Iris pigment epithelial cell (primary cell): ENCODE measurements around the gene MYT1.
"Not testable (repeated sequence)": the region's sequence is repeated elsewhere in the genome, so short reads cannot be mapped to it uniquely, and the experiment has no call there.

Experiments
- DNase-seq: peaks from one replicate; pipeline ENCODE4 v3.0.0-alpha.2; 2011; ENCODE audit warnings: low read depth

MYT1 gene

GRCh38 chr20:64277571-64278316, 113.5 kb downstream of the MYT1 start:
- DNase-seq = no peak

- no peak for DNase-seq
Observed at GRCh38 chr20:64278317-64278681, 114.0 kb downstream of the MYT1 start.

DNA sequence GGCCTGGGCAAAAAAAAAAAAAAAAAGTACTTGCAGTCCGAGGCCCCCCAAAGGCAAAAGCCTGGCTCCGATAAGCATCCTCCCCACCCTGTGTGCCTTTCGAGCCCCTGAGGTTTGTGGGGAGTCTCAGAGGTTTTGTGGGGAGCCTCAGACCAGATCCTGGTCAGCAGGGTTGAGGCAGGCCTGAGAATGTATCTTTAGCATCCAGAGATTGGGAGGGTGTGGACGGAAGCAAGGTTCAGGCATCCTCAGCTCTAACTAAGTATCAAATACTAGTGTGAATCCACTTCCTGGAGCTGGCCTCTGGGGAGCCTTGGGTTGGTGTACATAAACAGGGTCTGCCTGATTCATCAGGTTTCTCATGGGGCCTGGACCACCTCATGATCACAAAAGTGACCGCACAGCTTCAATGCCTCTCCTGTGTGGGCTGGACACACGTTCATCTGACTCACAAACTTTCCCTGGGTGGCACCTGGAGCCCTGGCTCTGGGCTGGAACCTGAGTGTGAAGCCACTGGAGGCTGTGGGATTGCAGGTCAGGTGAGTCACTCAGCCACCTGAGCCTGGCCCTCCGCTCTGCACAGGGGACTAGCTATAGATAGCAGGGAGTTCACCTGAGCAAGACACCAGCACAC, 115.7 kb downstream of the MYT1 start:
- no peak for DNase-seq

- no peak for DNase-seq
Observed at GRCh38 chr20:64280460-64280843, 116.2 kb downstream of the MYT1 start.

DNA sequence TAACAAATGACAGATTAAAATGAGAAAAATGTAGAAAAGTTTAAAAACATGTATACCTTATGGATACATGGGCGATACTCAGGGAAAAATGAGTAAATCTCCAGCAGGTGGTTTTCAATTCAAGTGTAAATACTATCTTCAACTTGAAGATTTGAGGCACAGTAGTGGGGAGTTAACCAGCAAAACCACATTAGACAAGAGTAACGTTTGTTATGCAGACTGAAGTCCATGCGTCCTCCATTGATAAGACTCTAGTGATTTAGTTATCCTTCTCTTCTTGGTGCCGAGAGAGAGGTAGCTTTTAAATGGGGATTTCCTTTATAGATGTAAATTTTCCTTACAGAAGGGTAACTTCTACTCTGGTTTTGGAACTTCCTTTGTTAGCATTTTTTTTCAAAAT, 119.4 kb downstream of the MYT1 start:
- no peak for DNase-seq

DNA sequence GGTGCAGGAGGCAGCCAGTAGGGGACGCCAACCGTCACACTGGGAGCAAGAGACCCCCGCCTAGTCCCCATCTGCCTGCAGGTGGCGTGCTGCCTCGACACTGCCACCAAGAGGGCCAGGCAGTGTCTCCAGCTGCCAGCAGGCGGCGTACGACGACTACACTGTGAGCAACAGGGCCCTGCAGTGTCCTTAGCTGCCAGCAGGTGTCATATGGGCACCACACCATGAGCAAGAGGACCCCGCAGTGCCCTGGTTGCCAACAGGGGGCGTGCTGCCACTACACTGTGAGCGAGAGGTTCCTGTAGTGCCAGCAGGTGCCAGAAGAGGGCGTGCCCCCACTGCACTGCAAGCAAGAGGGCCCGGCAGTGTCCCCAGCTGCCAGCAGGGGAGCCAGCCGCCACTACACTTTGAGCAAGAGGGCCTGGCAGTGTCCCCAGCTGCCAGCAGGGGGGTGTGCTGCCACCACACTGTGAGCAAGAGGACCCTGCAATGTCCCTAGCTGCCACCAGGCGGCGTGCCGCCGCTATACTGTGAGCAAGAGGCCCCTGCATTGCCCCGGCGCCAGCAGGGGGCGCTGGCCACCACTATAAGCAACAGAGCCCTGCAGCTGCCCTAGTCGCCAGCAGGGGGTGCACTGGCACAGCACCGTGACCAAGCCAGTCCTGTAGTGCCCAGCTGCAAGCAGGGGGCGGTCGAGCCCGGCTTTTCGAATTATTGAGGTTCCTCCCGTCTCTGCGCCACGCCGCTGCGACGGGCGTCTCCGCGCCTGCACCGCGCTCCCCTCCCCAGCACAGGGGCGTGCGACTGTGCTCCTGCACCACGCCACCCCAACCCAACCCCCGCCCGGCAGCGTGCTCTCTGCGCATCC, 121.6 kb downstream of the MYT1 start:
- peak; percentile 72 for DNase-seq

DNA sequence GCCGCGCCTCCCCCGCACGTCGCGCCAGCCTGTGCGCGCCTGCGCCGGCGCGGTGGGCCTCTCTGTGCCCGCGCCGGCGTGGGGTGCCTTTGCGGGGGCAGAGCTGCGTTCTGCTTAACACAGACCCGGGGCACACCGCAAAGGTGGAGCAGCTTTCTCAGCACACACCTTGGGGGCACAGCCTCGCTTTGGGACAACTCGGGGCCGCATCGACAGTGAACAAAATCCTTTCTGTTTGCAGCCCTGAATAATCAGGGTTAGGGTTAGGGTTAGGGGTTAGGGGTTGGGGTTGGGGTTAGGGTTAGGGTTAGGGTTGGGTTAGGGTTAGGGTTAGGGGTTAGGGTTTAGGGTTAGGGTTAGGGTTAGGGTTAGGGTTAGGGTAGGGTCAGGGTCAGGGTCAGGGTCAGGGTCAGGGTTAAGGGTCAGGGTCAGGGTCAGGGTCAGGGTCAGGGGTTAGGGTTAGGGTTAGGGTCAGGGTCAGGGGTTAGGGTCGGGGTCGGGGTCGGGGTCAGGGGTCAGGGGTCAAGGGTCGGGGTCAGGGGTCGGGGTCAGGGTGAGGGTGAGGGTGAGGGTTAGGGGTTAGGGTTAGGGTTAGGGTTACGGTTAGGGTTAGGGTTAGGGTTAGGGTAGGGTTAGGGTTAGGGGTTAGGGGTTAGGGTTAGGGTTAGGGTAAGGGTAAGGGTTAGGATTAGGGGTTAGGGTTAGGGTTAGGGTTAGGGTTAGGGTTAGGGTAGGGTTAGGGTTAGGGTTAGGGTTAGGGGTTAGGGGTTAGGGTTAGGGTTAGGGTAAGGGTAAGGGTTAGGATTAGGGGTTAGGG, 122.4 kb downstream of the MYT1 start:
- DNase-seq = peak; percentile 2

- not testable (repeated sequence) for DNase-seq
Observed at GRCh38 chr20:64287264-64287590, 123.0 kb downstream of the MYT1 start.
